Left lung (tissue), 10 donors: ENCODE measurements around the gene CPT1A. TPM values are rescaled to one million over a fixed set of nuclear protein-coding genes. Genes with fewer than 3 reads are reported as not detected.
A peak's percentile ranks its signal among the peaks of the same experiment; 100 is the strongest.

ENCODE experiments used
- ATAC-seq: fragments of 200-7000 bp; cut with Tn5 transposase; one replicate; pipeline ENCODE4 v1.9.1; 2020; ENCODE audit warnings: moderate library complexity
- DNase-seq, 4 donors: peaks; one replicate each; pipeline ENCODE4 v3.0.0-alpha.2; 2013 to 2020
- H3K27ac ChIP-seq, 2 donors: fragments of 200-600 bp; sonication (generic) in 1 of 2; one replicate each; pipeline versions ENCODE4 v1.5.0 to v1.8.0; 2020 to 2021
- H3K27me3 ChIP-seq, 2 donors: fragments of 200-600 bp; sonication (generic) in 1 of 2; one replicate each; pipeline versions ENCODE4 v1.5.0 to v1.8.0; 2020 to 2021
- H3K36me3 ChIP-seq, 2 donors: fragments of 200-600 bp; sonication (generic) in 1 of 2; one replicate each; pipeline versions ENCODE4 v1.5.0 to v1.8.0; 2020 to 2021
- H3K4me1 ChIP-seq, 2 donors: fragments of 200-600 bp; one replicate each; pipeline ENCODE4 v1.8.0; 2021
- H3K4me3 ChIP-seq, 2 donors: fragments of 200-600 bp; sonication (generic) in 1 of 2; one replicate each; pipeline versions ENCODE4 v1.5.0 to v1.8.0; 2020 to 2021; ENCODE audit warnings: mild to moderate bottlenecking in 1 of 2
- H3K9me3 ChIP-seq, 2 donors: fragments of 200-600 bp; sonication (generic) in 1 of 2; one replicate each; pipeline versions ENCODE4 v1.5.0 to v1.8.0; 2020 to 2021
- CTCF ChIP-seq, 2 donors: fragments of 200-600 bp; sonication (generic) in 1 of 2; IDR thresholded peaks; one replicate each; pipeline versions ENCODE4 v1.5.0 to v1.8.0; 2021; ENCODE audit warnings: antibody characterized with exemption in 2 of 2
- intact Hi-C, 2 donors: fragments of 100-400 bp; cut with DNase I; formaldehyde crosslinking; loops; one replicate each; pipeline versions ENCODE4 v1.11.2 to v1.14.2; 2022
- polyA plus RNA-seq, 6 donors: library from polyadenylated mRNA; unstranded; fragments of 120-200 nt; gene quantifications; one replicate each; pipeline ENCODE4 v1.2.1, GENCODE V29; 2013; ENCODE audit not compliant: insufficient read length in 6 of 6
- total RNA-seq, 2 donors: library from RNA; stranded (reverse); fragmentation: NEBNext Ultra II Directional; extraction: Animal tissue kit (Norgen Biotek cat#: 25700); gene quantifications; one replicate each; pipeline ENCODE4 v1.2.1, GENCODE V29; 2021
- donor health status: DM: no; HTN: yes; CAD: no.
- donor health status: DM: no; HTN: no; CAD: no.

Gene CPT1A
- total and polyA plus RNA-seq, 8 donors, result 25.7 to 83.9 (median 31.9) TPM

GRCh38 chr11:68803766-68804165 is 38.0 kb downstream of the CPT1A start:
- no peak for DNase-seq
- H3K9me3 ChIP-seq, result no peaks in the 10 kb centered on the region
- intact Hi-C loops, result no loop called here
- H3K27me3 ChIP-seq, result no peaks in the 10 kb centered on the region
- no peak for TF ChIP-seq CTCF (IDR thresholded peaks at IDR 0.05)
- no peak overlapping the region for H3K4me3 ChIP-seq
- no peak overlapping the region for H3K27ac ChIP-seq
- H3K4me1 ChIP-seq, result no peaks in the 10 kb centered on the region
- H3K36me3 ChIP-seq, result peaks cover 0 to 97% of the 10 kb centered on the region in 2 donors
- ATAC-seq, result no peak

GRCh38 chr11:68798221-68798813 is 43.4 kb downstream of the CPT1A start:
- TF ChIP-seq CTCF (IDR thresholded peaks at IDR 0.05), result peak; percentile 29 to 39
- DNase-seq (no peak), ATAC-seq (peak; percentile 47)
- intact Hi-C loops, result no loop called here
- no peak overlapping the region for H3K27ac ChIP-seq
- H3K4me3 ChIP-seq, result no peak overlapping the region
- H3K27me3 ChIP-seq, result no peaks in the 10 kb centered on the region
- no peaks in the 10 kb centered on the region for H3K9me3 ChIP-seq
- H3K4me1 ChIP-seq, result no peaks in the 10 kb centered on the region
- peaks cover 0 to 100% of the 10 kb centered on the region in 2 donors for H3K36me3 ChIP-seq

GRCh38 chr11:68796801-68797200 is 44.9 kb downstream of the CPT1A start:
- no peak overlapping the region for H3K27ac ChIP-seq
- peaks cover 0 to 100% of the 10 kb centered on the region in 2 donors for H3K36me3 ChIP-seq
- DNase-seq (no peak), ATAC-seq (no peak)
- no peaks in the 10 kb centered on the region for H3K4me1 ChIP-seq
- no peaks in the 10 kb centered on the region for H3K9me3 ChIP-seq
- intact Hi-C loops, result no loop called here
- H3K27me3 ChIP-seq, result no peaks in the 10 kb centered on the region
- no peak for TF ChIP-seq CTCF (IDR thresholded peaks at IDR 0.05)
- no peak overlapping the region for H3K4me3 ChIP-seq

DNA sequence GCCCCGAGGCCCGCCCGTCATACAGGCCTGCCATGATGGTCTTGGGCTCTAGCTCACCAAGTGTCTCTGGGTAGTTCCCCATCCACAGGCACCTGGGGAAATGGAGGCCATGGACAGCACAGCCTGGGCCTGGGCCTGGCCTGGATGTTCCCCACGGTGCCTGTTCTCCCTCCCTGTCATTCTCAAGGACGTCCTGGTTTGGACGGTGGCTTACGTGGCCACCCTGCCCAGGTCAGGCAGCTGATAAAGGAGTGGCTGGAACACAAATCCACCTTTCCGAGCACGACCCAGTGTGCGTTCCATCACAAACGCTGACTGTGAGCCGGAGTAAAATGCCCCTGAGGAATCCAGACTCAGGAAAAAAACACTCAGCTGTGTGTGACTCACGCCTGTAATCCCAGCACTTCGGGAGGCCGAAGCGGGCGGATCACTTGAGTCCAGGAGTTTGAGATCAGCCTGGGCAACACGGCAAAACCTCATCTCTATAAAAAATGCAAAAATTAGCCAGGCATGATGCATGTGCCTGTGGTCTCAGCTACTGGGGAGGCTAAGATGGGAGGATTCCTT is 49.2 kb downstream of the CPT1A start:
- Histone ChIP-seq H3K27me3 (no peaks in the 10 kb centered on the region), H3K4me3 (no peak overlapping the region), H3K36me3 (peaks cover 0 to 100% of the 10 kb centered on the region in 2 donors), H3K9me3 (no peaks in the 10 kb centered on the region), H3K4me1 (no peaks in the 10 kb centered on the region), H3K27ac (no peak overlapping the region)
- ATAC-seq, result no peak
- TF ChIP-seq CTCF (IDR thresholded peaks at IDR 0.05), result no peak
- intact Hi-C loops, result no loop called here
- no peak for DNase-seq

DNA sequence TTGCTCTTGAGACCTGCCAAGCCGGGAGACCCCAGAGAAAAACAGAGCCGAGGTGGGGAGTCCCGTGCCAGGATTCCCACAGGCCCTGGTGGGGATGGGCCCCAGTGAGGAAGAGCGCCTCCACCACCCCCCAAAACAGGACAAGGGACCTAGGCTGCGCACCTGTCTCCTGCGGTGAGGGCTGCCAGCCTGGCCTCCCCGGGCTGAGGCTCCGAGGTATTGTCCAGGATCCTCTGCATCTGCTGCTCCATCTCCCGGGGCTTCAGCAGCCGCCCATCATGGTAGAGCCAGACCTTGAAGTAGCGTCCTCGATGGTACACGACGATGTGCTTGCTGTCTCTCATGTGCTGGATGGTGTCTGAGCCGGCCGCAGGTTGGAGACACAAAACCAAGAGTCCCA is 57.1 kb downstream of the CPT1A start:
- no peaks in the 10 kb centered on the region for H3K4me1 ChIP-seq
- ATAC-seq, result no peak
- no peak for DNase-seq
- no peaks in the 10 kb centered on the region for H3K9me3 ChIP-seq
- intact Hi-C loops, result no loop called here
- peaks cover 0 to 100% of the 10 kb centered on the region in 2 donors for H3K36me3 ChIP-seq
- TF ChIP-seq CTCF (IDR thresholded peaks at IDR 0.05), result no peak
- H3K27me3 ChIP-seq, result no peaks in the 10 kb centered on the region
- no peak overlapping the region for H3K4me3 ChIP-seq
- H3K27ac ChIP-seq, result no peak overlapping the region
